Measurements from ENCODE around the gene ARL5B. TPM values are rescaled to one million over a fixed set of nuclear protein-coding genes. Genes with fewer than 3 reads are reported as not detected.

The ARL5B gene
- total RNA-seq, 2 donors from 2014 or later, result 8.6 to 13.8 TPM

- H3K36me3 ChIP-seq (replicated peaks in 1 of 2; ENCODE audit: insufficient read depth in 1 of 2, low read depth in 2 of 2), result peaks cover 6 to 12% of the 10 kb centered on the region in 2 donors
- no peak for ATAC-seq
- intact Hi-C loops (cut with DNase I), result no loop called here
Measured at GRCh38 chr10:18675086-18675801, 16.0 kb downstream of the ARL5B start.

GRCh38 chr10:18680754-18681153, 21.5 kb downstream of the ARL5B start:
- no peaks in the 10 kb centered on the region for H3K27me3 ChIP-seq
- TF ChIP-seq POLR2A (IDR thresholded peaks at IDR 0.05), result no peak
- TF ChIP-seq, protein P1, sequence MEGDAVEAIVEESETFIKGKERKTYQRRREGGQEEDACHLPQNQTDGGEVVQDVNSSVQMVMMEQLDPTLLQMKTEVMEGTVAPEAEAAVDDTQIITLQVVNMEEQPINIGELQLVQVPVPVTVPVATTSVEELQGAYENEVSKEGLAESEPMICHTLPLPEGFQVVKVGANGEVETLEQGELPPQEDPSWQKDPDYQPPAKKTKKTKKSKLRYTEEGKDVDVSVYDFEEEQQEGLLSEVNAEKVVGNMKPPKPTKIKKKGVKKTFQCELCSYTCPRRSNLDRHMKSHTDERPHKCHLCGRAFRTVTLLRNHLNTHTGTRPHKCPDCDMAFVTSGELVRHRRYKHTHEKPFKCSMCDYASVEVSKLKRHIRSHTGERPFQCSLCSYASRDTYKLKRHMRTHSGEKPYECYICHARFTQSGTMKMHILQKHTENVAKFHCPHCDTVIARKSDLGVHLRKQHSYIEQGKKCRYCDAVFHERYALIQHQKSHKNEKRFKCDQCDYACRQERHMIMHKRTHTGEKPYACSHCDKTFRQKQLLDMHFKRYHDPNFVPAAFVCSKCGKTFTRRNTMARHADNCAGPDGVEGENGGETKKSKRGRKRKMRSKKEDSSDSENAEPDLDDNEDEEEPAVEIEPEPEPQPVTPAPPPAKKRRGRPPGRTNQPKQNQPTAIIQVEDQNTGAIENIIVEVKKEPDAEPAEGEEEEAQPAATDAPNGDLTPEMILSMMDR (IDR thresholded peaks at IDR 0.05), result no peak
- no peaks in the 10 kb centered on the region for H3K4me1 ChIP-seq
- DNase-seq, result no peak
- no peak for ATAC-seq
- intact Hi-C loops (cut with DNase I), result no loop called here
- 91 to 93% methylated on average over 3 of the region's 3 CpGs for WGBS, 2 donors
- no peaks in the 10 kb centered on the region for H3K9me3 ChIP-seq
- no peak overlapping the region for H3K27ac ChIP-seq
- H3K36me3 ChIP-seq (replicated peaks in 1 of 2; ENCODE audit: insufficient read depth in 1 of 2, low read depth in 2 of 2), result peaks cover 2 to 5% of the 10 kb centered on the region in 2 donors
- no peak overlapping the region for H3K4me3 ChIP-seq

More at GRCh38 chr10:18675086-18675801, 16.0 kb downstream of the ARL5B start:
- TF ChIP-seq, protein P1 (IDR thresholded peaks at IDR 0.05), result no peak
- no peak for TF ChIP-seq POLR2A (IDR thresholded peaks at IDR 0.05)
- H3K9me3 ChIP-seq, result no peaks in the 10 kb centered on the region
- no peaks in the 10 kb centered on the region for H3K4me1 ChIP-seq
- DNase-seq, result no peak
- no peaks in the 10 kb centered on the region for H3K27me3 ChIP-seq
- no peak overlapping the region for H3K4me3 ChIP-seq
- 76 to 83% methylated on average over 4 of the region's 4 CpGs for WGBS, 2 donors
- H3K27ac ChIP-seq, result no peak overlapping the region

DNA sequence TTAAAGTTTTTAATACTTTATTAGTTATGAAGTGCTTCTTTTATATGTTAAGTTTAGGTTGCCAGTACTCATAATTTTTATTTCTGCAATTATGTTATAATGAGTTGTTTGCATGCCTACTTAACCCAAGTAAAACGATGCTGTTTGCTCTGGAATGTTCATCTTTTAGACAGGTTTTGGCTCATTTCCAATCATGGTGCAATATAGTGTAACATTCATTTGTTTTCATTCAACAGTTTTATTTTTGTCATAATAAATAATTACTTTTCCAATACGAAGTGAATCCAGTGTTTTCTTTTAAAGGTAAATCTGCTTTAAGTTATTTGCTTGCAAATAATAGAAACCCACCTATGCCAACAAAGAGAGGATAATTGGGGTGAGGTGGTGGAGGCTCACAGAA, 22.1 kb downstream of the ARL5B start:
- 6 to 20% methylated on average over 2 of the region's 2 CpGs for WGBS, 2 donors
- Histone ChIP-seq H3K27ac (no peak overlapping the region), H3K36me3 (replicated peaks in 1 of 2; ENCODE audit: insufficient read depth in 1 of 2, low read depth in 2 of 2) (no peaks in the 10 kb centered on the region), H3K4me1 (no peaks in the 10 kb centered on the region), H3K4me3 (no peak overlapping the region), H3K27me3 (no peaks in the 10 kb centered on the region), H3K9me3 (no peaks in the 10 kb centered on the region)
- DNase-seq (no peak), ATAC-seq (no peak)
- intact Hi-C loops (cut with DNase I), result no loop called here
- no peak for TF ChIP-seq POLR2A (IDR thresholded peaks at IDR 0.05)
- TF ChIP-seq, protein P1 (IDR thresholded peaks at IDR 0.05), result no peak

- H3K27me3 ChIP-seq, result no peaks in the 10 kb centered on the region
- WGBS, 2 donors, result 66 to 70% methylated on average over 4 of the region's 4 CpGs
- intact Hi-C loops (cut with DNase I), result no loop called here
- DNase-seq (no peak), ATAC-seq (no peak)
- H3K36me3 ChIP-seq (replicated peaks in 1 of 2; ENCODE audit: insufficient read depth in 1 of 2, low read depth in 2 of 2), result no peaks in the 10 kb centered on the region
- H3K4me1 ChIP-seq, result no peaks in the 10 kb centered on the region
- no peak overlapping the region for H3K4me3 ChIP-seq
- TF ChIP-seq, protein P1 (IDR thresholded peaks at IDR 0.05), result no peak
- TF ChIP-seq POLR2A (IDR thresholded peaks at IDR 0.05), result no peak
- no peaks in the 10 kb centered on the region for H3K9me3 ChIP-seq
- peak overlapping the region in 1 of 4 donors; percentile 29 for H3K27ac ChIP-seq
Measured at GRCh38 chr10:18681971-18682411, 22.8 kb downstream of the ARL5B start.

GRCh38 chr10:18683427-18683826, 24.2 kb downstream of the ARL5B start:
- ATAC-seq (no peak), DNase-seq (no peak)
- 50 to 88% methylated on average over 1 of the region's 1 CpG for WGBS, 2 donors
- H3K4me3 ChIP-seq, result no peak overlapping the region
- no peaks in the 10 kb centered on the region for H3K27me3 ChIP-seq
- H3K27ac ChIP-seq, result no peak overlapping the region
- intact Hi-C loops (cut with DNase I), result no loop called here
- H3K36me3 ChIP-seq (replicated peaks in 1 of 2; ENCODE audit: insufficient read depth in 1 of 2, low read depth in 2 of 2), result no peaks in the 10 kb centered on the region
- TF ChIP-seq, protein P1 (IDR thresholded peaks at IDR 0.05), result no peak
- no peak for TF ChIP-seq POLR2A (IDR thresholded peaks at IDR 0.05)
- H3K4me1 ChIP-seq, result no peaks in the 10 kb centered on the region
- no peaks in the 10 kb centered on the region for H3K9me3 ChIP-seq
